ENCODE measurements around the gene GLB1L2.

GLB1L2 gene

GRCh38 chr11:134334796-134335571, 3.2 kb downstream of the GLB1L2 start:
- no peaks in the 10 kb centered on the region for H3K79me2 ChIP-seq (ENCODE audit: insufficient read depth, low read length)
- H3F3A ChIP-seq (ENCODE audit: low read depth), result no peaks in the 10 kb centered on the region
- no peaks in the 10 kb centered on the region for H4K20me1 ChIP-seq (ENCODE audit: insufficient read depth, low read length, poor library complexity, severe bottlenecking)
- TF ChIP-seq EZH2phosphoT487 (IDR thresholded peaks at IDR 0.05; ENCODE audit: borderline replicate concordance) (no peak), CTCF (conservative IDR thresholded peaks at IDR 0.05; ENCODE audit: low read length) (no peak)
- peaks cover 16% of the 10 kb centered on the region; the same call in 1 of the 2 replicates for H3K9me3 ChIP-seq (ENCODE audit: insufficient read depth, low read depth, low read length)
- H3K27me3 ChIP-seq (ENCODE audit: insufficient read depth, low read length, poor library complexity, severe bottlenecking), result no peaks in the 10 kb centered on the region
- no peaks in the 10 kb centered on the region for H3K4me1 ChIP-seq (ENCODE audit: insufficient read depth, low read length, poor library complexity, severe bottlenecking)
- H3K9me2 ChIP-seq (replicated peaks; ENCODE audit: low read depth, low read length), result no peaks in the 10 kb centered on the region
- H3K9ac ChIP-seq (ENCODE audit: low read depth, low read length, poor library complexity, severe bottlenecking), result no peak overlapping the region
- H3K36me3 ChIP-seq (ENCODE audit: insufficient read depth, low read length), result no peaks in the 10 kb centered on the region
- H2AFZ ChIP-seq (ENCODE audit: low read length), result no peak overlapping the region
- H3K4me3 ChIP-seq (ENCODE audit: low read length, poor library complexity, severe bottlenecking), result no peak overlapping the region
- H3K4me2 ChIP-seq (ENCODE audit: low read depth, low read length, poor library complexity, severe bottlenecking), result no peak overlapping the region

- no peaks in the 10 kb centered on the region for H3K36me3 ChIP-seq (ENCODE audit: insufficient read depth, low read length)
- no peaks in the 10 kb centered on the region for H3K9me2 ChIP-seq (replicated peaks; ENCODE audit: low read depth, low read length)
- H2AFZ ChIP-seq (ENCODE audit: low read length), result no peak overlapping the region
- peaks cover 16% of the 10 kb centered on the region; the same call in 1 of the 2 replicates for H3K9me3 ChIP-seq (ENCODE audit: insufficient read depth, low read depth, low read length)
- H4K20me1 ChIP-seq (ENCODE audit: insufficient read depth, low read length, poor library complexity, severe bottlenecking), result no peaks in the 10 kb centered on the region
- H3K4me1 ChIP-seq (ENCODE audit: insufficient read depth, low read length, poor library complexity, severe bottlenecking), result no peaks in the 10 kb centered on the region
- H3K4me3 ChIP-seq (ENCODE audit: low read length, poor library complexity, severe bottlenecking), result no peak overlapping the region
- no peak for TF ChIP-seq CTCF (conservative IDR thresholded peaks at IDR 0.05; ENCODE audit: low read length)
- TF ChIP-seq EZH2phosphoT487 (IDR thresholded peaks at IDR 0.05; ENCODE audit: borderline replicate concordance), result no peak
- H3K27me3 ChIP-seq (ENCODE audit: insufficient read depth, low read length, poor library complexity, severe bottlenecking), result no peaks in the 10 kb centered on the region
- no peaks in the 10 kb centered on the region for H3K79me2 ChIP-seq (ENCODE audit: insufficient read depth, low read length)
- no peaks in the 10 kb centered on the region for H3F3A ChIP-seq (ENCODE audit: low read depth)
- no peak overlapping the region for H3K9ac ChIP-seq (ENCODE audit: low read depth, low read length, poor library complexity, severe bottlenecking)
- H3K4me2 ChIP-seq (ENCODE audit: low read depth, low read length, poor library complexity, severe bottlenecking), result no peak overlapping the region
Observed at GRCh38 chr11:134337051-134337450, 5.3 kb downstream of the GLB1L2 start.

- no peaks in the 10 kb centered on the region for H3F3A ChIP-seq (ENCODE audit: low read depth)
- H2AFZ ChIP-seq (ENCODE audit: low read length), result no peak overlapping the region
- H3K9ac ChIP-seq (ENCODE audit: low read depth, low read length, poor library complexity, severe bottlenecking), result no peak overlapping the region
- no peak overlapping the region for H3K4me2 ChIP-seq (ENCODE audit: low read depth, low read length, poor library complexity, severe bottlenecking)
- peaks cover 17% of the 10 kb centered on the region; the same call in 1 of the 2 replicates for H3K9me3 ChIP-seq (ENCODE audit: insufficient read depth, low read depth, low read length)
- no peaks in the 10 kb centered on the region for H3K36me3 ChIP-seq (ENCODE audit: insufficient read depth, low read length)
- no peaks in the 10 kb centered on the region for H3K4me1 ChIP-seq (ENCODE audit: insufficient read depth, low read length, poor library complexity, severe bottlenecking)
- no peaks in the 10 kb centered on the region for H4K20me1 ChIP-seq (ENCODE audit: insufficient read depth, low read length, poor library complexity, severe bottlenecking)
- no peak overlapping the region for H3K4me3 ChIP-seq (ENCODE audit: low read length, poor library complexity, severe bottlenecking)
- H3K79me2 ChIP-seq (ENCODE audit: insufficient read depth, low read length), result no peaks in the 10 kb centered on the region
- no peaks in the 10 kb centered on the region for H3K9me2 ChIP-seq (replicated peaks; ENCODE audit: low read depth, low read length)
- TF ChIP-seq EZH2phosphoT487 (IDR thresholded peaks at IDR 0.05; ENCODE audit: borderline replicate concordance) (no peak), CTCF (conservative IDR thresholded peaks at IDR 0.05; ENCODE audit: low read length) (no peak)
- H3K27me3 ChIP-seq (ENCODE audit: insufficient read depth, low read length, poor library complexity, severe bottlenecking), result no peaks in the 10 kb centered on the region
Observed at GRCh38 chr11:134338068-134338467, 6.3 kb downstream of the GLB1L2 start.
